Superior temporal gyrus (tissue), 1 donor: Measurements from ENCODE around the gene AGMO.

Experiments used
- DNase-seq: peaks from one replicate; pipeline ENCODE4 v3.0.0-alpha.2; 2016; ENCODE audit errors: extremely low spot score

Gene AGMO

DNA sequence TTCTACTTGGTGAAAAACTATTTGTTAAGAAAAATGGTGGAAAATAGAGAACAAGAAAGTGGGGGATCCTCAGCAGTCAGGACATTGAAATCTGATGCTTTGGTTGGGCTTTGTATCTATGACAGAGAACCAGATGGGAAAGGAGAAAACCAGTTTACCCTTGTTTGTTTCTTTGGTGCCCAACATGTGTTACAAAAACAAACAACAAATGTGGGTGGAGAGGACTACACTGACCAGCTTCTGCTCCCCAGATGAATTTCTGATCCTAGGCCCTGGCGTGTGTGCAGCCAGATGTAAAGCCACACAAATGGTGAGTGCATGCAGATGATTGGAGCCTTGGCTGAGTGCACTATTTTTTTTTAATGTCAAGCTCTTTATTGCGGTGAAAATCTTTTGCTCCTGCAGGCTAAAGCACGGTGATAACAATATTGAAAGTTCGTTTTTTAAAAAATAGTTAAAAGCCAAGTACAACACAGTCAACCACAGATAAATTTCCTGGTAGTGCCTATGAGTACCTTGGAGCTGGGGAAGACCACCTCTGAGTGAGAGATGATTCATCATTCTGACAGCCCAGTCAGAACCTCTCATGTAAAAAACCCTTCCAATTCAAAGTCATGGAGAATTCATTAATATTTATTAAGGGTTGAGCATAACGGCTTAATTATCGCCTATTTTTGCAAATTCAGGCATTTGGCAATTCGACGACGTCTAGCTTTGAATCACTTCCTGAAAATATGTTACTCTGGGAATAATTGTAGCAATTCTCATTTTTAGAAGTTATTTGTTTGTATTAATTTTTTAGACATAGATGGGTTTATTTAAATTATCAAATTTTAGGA lies 163.7 kb downstream of the AGMO start:
- no peak for DNase-seq

DNA sequence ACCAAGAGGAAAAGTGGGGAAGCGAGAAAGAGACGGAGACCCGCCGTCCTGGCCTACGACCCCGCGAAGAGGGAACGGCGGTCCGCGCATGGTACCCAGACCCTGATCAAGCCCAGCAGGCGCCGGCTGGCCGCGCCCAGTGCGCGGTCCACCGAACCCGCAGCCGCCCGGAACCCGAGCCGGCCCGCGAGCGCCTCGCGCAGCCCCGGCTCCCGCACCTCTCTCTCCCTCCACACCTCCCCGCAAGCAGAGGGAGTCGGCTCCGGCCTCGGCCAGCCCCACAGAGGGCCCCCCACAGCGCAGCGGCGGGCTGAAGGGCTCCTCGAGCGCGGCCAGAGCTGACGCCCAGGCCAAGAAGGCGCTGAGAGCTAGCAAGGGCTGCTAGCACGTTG lies 164.7 kb downstream of the AGMO start:
- no peak for DNase-seq

DNA sequence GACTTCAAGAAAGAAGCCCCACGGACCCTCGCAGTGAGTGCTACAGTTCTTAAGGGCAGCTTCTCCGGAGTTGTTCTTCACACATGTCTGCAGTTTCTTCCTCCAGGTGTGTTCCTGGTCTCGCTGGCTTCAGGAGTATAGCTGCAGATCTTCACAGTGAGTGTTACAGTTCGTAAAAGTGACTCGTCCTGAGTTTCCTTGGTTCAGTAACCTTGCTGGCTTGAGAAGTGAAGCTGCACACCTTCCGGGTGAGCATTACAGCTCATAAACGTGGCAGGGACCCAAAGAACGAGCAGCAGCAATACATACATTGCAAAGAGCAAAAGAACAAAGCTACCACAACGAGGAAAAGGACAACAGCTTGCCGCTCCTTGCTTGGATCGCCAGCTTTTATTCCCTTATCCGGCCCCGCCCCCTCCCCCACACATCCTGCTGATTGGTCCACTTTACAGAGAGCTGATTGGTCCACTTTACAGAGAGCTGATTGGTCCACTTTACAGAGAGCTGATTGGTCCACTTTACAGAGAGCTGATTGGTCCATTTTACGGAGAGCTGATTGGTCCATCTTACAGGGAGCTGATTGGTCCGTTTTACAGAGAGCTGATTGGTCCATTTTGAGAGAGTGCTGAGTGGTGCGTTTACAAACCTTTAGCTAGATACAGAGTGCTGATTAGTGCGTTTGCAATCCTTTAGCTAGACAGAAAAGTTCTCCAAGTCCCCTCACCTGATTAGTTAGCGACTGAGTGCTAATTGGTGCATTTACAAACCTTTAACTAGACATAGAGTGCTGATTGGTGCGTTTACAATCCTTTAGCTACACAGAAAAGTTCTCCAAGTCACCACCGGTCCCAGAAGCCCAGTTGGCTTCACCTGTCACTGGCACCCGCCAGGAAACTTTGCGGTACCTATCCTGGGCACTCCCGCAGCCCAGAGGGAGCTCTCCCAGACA lies 165.3 kb downstream of the AGMO start:
- no peak for DNase-seq

- DNase-seq: no peak
These were observed 172.7 kb downstream of the AGMO start for GRCh38 chr7:15389073-15389472.

DNA sequence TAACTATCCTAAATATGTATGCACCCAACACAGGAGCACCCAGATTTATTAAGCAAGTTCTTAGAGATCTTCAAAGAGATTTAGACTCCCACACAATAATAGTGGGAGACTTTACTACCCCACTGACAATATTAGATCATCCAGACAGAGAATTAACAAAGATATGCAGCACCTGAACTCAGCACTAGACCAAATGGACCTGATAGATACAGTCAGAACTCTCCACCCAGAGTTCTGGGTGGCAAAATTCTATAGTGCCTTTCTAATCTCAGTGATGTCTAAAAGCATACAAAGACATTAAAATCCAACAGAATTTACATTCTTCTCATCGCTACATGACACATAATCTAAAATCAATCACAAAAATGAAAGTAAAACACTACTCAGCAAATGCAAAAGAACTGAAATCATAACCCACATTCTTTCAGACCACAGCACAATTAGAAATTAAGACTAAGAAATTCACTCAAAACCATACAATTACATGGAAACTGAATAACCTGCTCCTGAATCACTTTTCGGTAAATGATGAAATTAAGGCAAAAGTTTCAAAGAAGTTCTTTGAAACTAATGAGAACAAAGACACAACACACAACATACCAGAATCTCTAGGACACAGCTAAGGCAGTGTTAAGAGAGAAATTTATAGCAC lies 183.2 kb downstream of the AGMO start:
- DNase-seq: no peak

- DNase-seq: no peak
These were observed 185.2 kb downstream of the AGMO start for GRCh38 chr7:15376600-15376999.

GRCh38 chr7:15370441-15370840 lies 191.4 kb downstream of the AGMO start:
- peak; percentile 86 for DNase-seq

- DNase-seq: no peak
These were observed 193.2 kb downstream of the AGMO start for GRCh38 chr7:15368653-15369052.

DNA sequence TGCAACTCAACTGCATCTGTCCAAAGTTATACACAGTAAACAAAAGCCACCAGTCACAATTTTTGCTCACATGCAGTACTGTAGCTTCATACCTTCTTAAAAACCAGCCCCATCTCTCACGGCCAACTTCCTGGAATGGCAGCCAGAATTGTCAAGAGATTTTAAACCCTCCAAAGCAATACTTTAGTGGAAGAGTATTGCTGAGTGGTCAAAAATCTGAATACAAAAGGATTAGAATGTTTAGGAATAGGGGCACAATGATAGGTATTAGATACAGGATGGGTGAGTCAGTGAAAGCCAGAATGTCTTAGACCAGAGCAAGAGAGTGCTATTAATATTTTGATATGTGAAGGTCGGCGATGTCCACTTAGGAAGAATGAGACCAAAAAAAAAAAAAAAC lies 193.9 kb downstream of the AGMO start:
- no peak for DNase-seq

DNA sequence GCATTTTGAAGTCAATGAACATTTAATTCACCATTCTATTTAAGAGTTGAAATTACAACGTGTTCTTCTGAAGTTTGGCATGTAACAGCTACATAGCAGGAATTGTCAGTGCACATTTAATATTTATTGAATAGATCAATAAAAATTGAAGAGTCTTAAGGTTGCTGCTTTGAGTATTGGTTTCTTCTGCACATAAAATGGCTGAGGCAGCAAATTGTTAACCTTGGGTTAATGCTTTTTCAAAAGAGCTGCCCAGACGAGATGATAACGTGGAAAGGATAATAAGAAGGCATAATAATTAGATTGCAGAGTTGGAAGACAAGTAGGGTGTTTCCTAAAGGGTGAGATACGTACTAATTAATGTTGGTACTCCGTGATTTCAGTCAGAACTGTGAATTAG lies 203.7 kb downstream of the AGMO start:
- no peak for DNase-seq

DNA sequence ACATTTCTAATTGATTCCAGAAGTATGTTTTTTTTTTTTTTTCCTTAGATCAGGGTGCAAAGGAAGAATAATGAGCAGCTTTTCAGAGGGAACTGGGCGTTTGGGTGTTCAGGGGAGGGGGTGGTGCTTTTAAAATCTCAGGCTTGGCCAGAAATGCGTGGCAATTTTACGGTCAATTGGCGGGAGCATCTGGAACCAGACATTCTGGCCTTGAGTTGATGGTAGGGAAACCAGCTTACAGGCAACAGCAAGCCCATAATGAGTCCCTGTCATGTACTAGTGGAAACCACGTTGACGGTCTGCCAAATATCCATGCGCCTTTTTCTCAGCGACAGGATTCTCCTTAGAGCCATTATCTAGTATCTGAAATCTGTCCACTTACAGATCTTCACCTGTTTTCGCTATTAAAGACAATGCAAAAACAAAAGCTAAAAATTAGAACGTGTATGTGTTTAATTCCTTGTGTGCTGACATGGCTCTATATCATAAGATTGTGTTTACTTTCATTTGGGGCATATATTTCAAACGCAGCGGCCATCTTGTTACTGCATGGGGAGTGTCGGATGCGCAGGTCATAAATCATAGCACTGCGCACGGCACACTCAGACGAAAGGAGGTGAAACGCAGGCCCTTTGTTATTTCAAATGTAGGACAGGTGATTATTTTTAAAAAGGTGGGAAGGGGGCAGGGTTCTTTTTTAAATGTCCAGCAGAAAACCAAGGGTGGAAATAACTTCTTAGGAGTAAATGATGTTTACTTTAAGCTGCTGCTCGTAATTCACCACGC lies 209.2 kb downstream of the AGMO start:
- no peak for DNase-seq

DNA sequence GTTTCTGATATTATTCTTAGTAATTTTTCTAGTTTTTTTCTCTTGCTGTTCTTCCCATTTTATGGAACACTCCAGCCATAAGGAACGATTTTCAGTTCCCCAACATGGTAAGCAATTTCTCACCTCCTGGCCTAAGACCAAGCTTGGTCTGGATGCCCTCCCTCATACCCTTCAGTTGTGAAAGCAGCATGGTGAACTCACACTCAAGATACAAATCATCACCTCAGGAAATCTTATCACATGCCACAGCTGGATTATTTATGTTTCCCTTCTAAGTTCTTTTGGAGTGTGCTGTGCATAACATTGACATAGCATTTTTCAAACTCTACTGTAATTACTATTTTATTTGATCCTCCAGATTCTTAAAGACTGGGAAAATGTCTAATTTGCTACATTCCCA lies 216.6 kb downstream of the AGMO start:
- no peak for DNase-seq

DNA sequence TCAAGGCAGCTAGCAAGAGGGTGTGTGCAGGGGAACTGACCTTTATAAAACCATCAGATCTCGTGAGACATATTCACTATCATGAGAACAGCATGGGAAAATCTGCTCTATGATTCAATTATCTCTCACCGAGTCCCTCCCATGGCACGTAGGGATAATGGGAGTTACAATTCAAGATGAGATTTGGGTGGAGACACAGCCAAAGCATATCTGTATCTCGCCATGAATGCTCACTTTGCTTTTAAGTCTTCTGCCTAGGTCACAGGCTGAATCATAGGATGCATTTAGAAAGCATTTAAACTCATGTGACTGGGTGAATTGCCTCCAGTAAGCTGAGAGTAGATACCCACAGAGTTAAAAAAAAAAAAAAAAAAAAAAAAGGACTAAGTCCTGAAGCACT lies 220.0 kb downstream of the AGMO start:
- DNase-seq: no peak

GRCh38 chr7:15336146-15336545 lies 225.7 kb downstream of the AGMO start:
- DNase-seq: no peak

- DNase-seq: no peak
These were observed 226.4 kb downstream of the AGMO start for GRCh38 chr7:15335390-15335789.

DNA sequence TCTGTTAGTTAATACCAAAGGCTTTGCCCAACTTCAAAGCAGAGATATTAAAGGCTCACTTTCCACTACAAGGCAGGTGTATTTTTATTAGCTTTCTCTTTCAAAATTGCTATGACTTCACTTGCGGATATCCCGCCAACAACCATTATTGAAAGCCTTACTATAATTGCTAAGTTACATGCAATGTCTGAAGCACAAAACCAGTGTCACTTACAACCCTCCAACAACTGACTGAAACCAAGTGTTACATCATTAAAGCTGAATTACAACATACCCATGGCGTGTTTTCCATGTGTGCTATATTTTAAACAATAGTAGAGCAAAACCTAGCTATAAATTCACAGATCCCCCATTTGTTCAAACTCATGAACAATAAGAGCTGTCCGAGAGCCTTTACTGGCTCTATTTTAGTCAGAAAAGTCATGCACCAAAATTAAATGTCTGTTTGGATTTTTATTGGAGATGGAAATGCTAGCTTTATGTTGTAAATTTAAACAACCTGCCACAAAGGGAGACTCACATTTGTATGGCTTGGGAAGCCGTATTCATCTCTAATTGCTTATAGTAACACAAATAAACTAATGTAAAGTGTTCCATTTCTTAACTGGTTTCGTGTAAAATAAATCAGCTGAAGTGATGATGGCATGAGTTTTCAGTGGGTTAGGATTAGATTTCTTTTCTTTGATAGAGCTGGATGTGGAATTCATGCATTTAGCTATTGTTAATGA lies 227.1 kb downstream of the AGMO start:
- no peak for DNase-seq

DNA sequence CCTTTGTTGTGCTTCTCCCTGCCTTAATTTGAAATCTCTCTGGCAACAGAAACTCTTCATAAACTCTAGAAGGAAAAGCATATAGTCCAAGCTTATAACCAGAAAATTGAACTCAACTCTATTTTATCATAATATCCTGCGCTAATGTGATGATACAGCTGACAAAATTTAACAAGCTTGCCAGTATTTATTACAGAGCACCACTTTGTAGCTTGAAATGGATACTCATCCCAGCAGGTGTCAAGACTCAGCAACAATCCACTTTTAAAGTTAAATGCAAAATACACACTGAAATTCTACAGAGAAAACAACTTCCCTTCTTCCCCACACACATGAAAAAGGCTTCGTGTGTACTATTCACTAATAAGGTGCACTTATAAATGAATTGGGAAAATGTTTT lies 228.9 kb downstream of the AGMO start:
- no peak for DNase-seq

- DNase-seq: no peak
These were observed 230.9 kb downstream of the AGMO start for GRCh38 chr7:15330943-15331342.

DNA sequence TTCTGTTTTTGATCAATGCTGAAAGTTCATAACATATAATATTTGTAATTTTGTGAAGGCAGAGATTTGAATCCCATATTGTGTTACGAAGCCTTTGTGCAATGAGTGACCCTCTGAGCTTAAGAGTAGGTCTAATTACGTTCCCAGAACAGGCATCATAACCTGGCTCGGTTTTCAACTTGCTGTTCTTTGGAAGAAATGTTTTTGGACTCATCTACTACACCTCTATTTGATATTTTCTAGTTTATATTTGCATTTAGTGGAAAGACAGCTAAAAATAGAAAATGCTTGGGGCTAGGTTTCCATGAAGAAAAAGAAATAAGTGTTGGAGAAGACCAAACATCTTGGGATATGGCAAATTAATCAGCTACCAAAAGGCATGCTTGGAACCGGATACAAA lies 234.8 kb downstream of the AGMO start:
- DNase-seq: no peak

DNA sequence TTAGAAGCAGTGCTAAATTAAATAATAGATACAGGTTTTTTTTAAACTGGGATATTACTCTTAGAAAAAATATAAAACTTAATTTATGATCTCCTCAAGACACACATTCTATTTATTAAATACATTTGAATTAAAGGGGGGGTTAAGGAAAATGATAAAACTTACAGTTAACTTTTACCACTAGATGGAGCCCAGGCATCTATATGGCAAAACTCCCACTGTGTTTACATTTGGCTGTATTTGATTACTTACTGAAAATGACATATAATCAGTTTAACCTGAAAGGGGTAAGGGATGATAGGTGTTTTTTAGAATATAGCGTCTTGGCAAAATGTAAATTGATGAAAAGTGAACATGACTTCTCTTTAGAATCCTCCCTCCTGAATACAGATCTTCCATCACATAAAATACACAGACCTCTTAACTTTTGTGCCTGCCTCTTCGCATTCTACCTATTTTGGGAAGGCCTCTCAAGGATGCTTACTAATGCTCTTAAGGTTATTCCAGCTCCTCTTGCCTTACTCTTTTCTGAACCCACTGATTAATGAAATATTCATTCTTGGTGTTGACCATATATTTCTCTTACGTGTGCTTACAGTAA lies 235.7 kb downstream of the AGMO start:
- DNase-seq: peak; percentile 84
